AG20443 (cell line): Measurements from ENCODE around the gene SEL1L3.
A peak's percentile ranks its signal among the peaks of the same experiment; 100 is the strongest.

ENCODE experiments used
- DNase-seq: peaks from one replicate; pipeline ENCODE4 v3.0.0; 2012; ENCODE audit warnings: low spot score, mixed read lengths

Gene SEL1L3

DNA sequence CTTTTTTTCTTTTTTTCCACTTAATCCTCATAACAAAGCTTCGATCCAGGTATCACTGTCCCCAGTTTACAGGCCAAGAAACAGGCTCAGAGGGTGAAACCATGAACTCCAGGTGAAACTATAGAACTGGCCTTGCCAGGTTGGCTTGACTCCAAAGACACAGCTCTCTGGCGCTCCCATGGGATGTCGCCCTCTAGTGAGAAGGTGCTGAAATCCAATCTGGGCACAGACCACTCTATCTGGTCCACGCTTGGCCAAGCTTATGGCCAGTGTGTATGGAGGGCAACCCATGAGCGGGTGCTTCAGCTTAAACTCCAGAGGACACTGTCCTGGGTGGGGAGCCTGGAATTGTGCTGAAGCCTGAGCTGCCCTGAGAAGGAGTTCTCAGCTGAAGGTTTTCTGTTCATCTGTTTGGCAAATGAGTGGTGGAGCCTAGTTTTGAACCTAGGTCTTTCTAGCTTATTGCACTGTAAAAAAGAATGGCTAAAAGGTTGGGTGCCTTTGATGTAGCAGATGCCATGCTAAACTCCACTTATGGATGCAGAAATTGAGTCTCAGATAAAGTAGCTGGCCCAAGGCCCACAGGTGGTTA, 70.5 kb downstream of the SEL1L3 start:
- DNase-seq: no peak

DNA sequence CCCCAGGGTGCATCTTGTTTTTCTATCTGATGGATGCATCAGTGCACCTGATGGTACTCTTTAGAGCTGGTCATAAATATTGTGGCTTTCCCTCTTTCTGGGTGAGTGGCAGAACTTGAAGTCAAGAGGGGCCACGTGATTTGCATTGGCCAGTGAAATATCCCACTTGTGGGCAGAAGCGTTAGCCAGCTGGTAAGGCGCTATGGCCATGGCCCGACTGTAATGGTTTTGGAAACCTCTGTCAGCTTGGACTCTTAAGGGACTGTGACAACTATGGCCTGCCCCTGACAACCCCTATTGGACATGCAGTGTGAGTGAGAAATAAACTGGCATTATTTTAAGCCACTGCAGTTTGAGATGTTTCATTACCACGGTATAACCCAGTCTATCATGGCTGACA, 72.8 kb downstream of the SEL1L3 start:
- no peak for DNase-seq

DNA sequence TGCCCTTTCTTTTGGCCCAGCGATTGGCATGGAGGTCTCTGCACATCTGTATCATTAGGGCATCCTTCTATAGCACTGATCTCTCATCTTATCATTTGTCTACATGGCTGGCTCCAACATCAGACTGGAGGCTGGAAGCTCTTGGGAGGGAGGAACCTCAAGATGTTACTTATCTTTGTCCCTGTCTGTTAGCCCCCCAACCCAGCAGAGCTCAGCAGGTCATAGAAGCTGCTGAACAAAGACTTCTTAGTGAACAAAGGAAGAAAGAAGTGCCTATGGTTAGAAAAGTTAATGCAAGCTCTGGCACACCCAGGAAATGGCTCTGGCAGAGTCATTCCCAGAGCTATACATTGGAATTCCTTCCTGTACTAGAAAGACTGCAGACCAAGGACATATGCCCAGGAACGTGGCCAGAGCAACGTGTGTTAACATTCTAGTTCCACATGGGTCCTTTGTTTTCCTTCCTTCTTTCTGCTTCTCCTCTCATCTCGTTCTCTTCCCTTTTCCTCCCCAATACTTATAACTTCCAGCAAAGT, 74.0 kb downstream of the SEL1L3 start:
- DNase-seq: no peak

DNA sequence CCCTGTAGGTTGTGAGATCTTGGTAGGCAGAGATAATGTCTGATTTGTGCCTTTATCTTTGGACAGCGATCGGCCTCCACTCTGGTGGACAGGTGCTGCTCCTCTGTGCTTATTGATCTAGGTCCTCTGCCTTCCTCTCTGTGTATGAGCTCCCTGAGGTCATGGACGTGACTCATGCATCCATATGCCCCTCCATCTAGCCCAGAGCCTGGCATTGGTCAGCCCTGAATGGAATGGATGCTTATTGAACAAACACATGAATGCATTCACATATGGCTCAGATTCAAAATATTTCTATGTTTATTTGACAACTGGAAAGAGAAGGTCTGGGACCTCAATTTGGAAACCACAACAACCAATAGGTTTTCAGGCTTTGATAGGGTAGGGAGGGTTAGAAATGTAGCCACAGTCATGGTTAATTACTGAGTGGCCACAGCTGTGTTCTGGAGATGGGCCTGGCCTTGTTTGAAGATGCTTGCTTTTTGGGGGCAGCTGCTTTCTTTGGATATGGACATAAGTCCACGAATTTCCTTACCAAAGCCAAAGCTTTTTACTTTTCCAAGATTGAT, 76.2 kb downstream of the SEL1L3 start:
- no peak for DNase-seq

DNA sequence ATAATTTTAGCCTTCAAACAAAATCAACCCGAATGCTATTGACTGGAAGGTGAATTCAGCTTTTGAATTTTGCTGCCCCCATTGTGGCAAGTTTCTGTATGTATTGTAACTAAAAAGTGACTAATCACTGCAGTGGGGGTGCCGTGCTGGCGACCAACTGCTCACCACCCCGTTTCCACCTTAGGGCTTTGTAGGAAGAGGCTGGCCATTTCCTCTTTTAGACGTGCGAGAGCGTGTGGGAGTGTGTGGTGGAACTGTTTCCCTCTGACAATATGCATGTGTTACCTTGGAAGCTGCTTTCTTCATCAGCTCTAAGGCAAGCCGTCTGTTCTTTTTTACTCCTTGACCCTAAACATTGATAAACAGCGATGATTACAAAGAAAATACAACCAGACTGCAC, 78.8 kb downstream of the SEL1L3 start:
- DNase-seq: no peak

DNA sequence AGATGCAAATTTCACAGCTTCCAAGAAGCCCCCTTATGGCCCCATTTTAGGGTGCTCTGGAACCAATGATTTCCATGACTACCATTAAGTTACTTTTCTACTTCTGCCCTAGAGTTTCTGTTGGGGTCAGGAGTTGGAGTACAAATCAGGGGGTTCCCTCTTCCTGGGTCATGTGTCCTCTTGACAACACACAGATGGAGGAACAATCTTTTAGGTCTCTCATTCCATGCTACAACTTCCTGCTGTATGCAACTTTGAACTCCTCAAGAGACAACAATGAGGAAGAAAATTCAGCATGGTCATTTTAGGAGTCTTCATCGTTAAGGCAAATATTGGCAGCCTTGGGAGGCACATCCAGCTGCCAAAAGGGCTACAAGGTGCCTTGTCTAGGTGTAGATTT, 79.7 kb downstream of the SEL1L3 start:
- no peak for DNase-seq

DNA sequence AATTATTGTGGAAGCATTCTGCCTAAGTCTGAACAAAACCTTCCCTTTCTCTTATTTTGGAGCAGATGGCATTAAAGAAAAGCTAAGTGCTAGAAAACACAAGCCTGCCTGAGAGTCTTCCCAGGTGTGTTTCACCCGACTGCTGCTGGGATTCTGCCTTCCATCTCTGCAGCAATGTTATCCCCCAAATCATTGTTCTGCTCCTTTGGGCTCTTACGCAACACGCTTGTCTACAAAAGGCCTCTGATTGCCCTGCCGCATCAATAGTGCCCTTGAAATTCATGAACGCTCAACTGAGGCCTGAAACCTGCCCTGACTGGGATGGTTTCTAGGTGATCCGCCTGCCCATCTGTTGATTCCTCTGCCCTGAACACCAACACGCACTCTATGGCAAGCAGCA, 80.3 kb downstream of the SEL1L3 start:
- no peak for DNase-seq

DNA sequence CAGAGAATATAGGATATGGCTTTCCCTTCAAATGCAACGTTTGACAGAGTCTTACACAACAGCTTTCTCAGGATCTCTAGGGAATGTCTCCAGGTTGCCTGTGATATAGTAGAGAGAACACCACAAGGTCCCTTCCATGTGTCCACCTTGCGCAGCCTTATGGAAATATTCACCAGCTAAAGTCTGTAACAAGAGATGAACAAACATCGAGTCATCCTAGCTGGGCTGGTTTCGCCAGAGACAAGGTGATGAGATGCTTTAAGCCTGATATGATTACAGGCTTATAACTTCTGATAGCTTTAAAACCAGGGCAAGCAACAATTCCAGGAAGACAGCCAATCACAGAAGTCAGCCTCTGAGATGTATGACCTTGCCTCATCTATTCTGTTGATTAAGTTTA, 83.8 kb downstream of the SEL1L3 start:
- DNase-seq: no peak

DNA sequence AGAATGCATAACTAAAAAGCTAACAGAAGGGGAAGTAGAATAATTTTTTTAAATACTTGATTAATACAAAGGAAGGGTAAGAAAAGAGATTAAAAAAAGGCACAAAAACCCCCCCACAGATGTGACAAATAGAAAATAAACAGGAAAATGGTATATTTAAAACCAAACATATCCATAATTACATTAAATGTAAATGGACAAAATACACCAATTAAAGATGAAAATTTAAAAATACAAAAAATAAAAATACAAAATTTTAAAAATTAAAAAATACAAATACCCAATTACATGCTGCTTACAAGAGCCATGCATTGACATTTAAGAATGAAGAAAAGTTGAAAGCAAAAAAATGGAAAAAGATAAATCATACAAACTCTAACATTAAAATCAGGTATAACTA, 86.0 kb downstream of the SEL1L3 start:
- DNase-seq: no peak

DNA sequence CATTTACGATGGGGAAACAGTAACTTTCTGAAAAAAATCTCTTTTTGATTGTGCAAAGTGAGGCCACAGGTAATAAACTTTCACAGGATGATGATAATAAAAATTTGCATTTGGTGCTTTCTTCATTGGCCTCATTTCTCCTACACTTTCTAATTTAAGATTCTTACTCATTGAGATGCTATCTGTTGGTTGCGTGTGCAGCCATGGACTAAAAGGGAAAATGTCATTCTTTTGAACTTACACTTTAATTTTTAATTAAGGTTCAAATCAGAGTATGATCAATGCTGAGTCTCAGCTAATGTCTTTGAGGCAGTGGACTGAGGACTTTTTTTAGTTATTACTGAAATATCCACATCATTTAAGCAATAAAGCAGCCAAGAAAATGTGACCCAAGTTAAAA, 87.6 kb downstream of the SEL1L3 start:
- DNase-seq: peak; percentile 17

DNA sequence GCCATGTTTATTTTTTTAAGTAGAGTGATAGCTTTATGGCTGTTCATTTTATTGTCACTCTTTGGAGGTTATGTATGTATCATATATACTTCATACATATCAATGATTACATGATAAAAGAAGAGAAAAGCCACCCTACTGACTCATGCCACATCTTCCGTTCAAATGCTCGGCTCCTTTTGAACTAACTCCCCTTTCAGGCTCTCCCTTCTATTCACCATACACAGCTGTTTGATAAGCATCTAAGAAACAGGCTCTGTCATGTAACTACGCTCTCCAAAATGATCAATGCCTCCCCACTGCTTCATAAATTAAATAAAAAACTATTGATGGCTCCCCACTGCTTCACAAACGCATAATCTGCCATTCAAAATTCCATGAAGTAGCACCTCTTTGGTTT, 89.4 kb downstream of the SEL1L3 start:
- DNase-seq: no peak

DNA sequence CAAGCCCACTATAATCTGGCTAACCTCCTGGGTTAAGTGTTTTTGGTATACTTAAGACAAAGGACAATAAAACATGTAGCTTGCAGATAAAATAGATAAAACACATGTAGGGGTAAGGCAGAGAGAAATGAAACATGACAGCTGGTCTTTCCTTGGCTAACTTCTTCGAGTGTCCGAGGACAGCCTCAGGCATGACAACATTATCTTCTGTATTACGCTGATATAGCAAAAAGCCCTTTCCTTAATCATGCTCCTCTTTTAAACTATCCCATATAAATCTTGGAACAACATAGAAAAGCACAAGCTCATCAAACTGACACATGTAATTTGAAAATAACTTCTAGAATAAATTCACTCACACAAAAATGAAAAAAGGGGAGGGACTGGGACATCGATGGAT, 91.1 kb downstream of the SEL1L3 start:
- DNase-seq: no peak

DNA sequence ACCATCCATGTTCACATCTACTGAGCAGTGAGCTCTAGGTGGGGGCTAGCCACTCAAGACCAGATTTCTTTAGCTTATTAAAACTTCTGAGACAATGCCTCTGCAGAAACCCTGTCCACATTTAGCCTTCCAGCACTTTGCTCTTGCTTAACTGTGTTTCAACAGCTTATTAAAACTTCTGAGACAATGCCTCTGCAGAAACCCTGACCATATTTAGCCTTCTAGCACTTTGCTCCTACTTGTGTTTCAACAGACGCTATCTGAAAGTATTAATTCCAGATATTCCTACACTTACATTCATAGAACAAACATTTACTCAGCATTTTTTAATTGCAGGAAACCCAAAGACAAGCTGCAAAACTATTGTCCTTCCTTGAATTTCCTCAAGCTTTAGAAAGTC, 91.9 kb downstream of the SEL1L3 start:
- no peak for DNase-seq

DNA sequence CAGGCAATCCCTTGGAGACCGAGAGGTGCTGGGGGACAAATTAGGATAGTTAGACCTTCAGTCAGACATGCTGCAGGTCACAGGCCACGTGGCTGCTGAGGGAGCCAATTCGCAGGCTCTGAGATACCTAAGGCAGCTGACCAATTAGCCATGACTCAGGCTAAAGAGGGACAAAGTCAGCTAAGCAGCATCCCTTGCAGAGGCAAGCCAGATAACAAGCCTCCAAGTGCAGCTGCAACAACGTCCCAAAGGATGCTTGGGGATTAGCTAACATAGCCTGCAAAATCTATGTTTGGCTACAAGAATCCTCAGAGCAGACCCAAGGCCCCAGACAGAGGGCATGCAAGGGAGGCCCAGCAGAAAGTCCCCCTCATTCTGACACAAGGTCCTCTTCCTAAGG, 93.5 kb downstream of the SEL1L3 start:
- peak; percentile 19 for DNase-seq

DNA sequence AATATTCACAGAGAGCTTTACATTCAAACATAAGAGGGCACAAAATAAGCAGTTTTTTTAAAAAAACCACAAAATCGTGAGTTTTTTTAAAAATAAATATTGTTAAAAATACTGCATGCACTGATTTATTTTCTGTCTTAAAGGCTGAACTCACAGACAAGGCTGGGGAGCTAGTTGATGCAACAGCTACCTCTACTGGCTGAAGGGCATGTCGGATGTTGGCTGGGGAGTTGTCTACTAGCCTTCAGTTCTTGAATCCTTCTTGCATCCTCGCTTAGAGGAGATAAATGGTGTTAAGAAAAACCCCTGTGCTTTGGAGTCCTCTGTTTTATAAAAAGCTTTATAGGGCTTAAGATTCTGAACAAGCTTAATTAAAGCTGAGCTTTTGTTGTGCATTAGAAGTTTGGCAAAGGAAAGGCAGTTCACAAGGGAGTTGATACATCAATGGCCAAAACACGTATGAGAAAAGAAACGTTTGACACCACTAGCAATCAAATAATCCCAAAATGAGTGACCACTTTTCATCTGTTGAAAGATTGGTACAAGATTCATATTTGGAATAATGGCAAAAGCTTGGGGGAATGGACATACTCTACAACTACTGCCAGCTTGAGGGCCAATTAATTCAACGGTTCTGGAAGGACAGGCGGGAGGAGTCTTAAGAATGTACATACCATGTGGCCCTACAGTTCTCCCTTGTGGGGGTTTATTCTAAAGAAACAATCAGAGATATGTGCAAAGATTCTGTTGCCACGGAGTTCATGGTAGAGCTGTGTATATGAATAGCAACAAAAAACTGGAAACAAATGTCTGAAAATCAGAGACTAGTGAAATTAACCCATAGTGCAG, 94.7 kb downstream of the SEL1L3 start:
- DNase-seq: peak; percentile 83

DNA sequence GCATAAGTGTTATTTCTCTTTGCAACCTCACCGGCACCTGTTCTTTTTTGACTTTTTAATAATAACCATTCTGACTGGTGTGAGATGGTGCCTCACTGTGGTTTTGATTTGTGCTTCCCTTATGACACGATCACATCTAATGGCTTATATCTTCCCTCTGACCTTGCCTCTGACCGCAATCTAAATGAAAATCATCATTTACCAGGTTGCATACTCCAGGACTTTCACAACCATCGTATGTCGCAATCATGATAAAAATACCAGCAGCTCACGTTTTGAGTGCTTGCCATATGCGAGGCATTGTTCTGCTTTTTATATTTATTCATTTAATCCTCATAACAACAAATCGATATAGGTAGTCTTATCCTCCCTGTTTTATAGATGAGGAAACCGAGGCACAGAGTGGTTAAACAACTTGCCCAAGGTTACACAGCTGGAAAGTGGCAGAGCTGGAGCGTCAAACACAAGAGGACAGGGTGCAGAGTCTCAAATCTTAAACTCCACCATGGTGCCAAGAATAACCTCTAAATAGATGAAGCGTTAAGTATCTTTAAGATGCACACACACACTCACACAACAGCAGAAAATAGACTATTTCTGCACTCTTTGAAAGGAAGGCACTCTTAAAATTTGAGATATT, 102.2 kb downstream of the SEL1L3 start:
- DNase-seq: peak; percentile 33

DNA sequence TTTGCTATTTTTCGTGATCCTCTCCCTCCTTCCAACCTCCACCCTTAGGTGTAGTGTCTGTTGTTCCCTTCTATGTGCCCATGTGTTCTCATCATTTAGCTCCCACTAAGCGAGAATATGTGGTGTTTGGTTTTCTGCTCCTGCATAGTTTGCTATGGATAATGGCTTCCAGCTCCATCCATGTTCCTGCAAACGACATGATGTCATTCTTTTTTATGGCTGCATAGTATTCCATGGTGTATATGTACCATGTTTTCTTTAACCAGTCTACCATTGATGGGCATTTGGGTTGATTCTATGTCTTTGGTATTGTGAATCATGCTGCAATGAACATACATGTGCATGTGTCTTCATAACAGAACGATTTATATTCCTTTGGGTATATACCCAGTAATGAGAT, 102.7 kb downstream of the SEL1L3 start:
- DNase-seq: no peak

DNA sequence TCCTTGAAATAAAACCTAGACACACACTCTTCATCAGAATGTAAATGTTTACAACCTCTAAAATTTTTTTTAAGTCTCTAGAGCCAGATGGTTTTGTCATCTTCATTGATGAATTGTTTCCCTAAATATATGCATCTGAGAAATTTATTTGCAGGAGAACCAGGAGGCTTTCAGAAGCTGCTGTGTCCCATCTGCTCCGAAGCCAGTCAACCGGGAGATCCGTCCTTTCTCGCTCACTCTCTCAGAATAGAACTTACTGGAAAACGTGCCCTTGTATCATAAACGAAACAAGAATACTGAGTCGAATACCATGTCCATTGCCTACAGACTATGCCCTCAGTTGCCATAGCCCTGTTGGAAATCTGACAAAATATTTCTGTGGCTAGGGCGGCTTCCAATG, 103.7 kb downstream of the SEL1L3 start:
- DNase-seq: no peak

DNA sequence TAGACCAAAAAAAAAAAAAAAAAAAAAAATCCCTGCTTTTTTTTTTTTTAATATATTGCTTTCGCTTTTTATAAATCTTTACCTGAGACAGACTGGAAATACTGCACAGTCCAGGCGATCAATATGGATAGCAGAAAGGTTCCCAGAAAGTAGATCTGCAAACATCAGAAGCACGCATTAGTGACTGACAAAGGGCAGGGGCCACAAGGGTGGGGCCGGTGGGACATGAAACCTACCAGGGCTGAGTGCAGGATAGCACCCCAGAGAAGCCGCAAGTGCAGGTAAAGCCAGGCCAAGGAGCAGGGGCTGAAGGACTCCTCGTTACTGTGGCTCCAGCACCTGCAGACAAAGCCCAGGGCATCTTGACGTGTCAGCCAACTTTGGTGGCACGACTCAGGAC, 105.3 kb downstream of the SEL1L3 start:
- DNase-seq: no peak

DNA sequence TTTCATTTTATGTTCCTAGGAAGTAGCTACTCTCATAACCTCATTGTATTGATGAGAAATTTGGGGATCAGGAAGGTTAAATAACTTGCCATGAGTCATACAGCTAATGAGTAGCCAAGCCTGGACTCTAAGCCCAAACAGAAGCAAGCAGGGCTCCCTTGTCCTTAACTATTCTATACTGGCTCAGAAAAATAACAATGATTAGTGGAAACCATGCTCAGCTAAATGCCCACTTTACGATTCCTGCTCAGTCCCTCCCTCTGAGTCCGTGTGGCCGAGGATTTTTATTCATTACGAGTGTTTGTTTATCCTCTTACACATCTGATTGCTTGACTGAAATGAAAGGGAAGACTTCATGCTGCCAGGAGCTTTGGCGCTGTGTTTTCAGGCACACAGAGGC, 106.3 kb downstream of the SEL1L3 start:
- DNase-seq: no peak

DNA sequence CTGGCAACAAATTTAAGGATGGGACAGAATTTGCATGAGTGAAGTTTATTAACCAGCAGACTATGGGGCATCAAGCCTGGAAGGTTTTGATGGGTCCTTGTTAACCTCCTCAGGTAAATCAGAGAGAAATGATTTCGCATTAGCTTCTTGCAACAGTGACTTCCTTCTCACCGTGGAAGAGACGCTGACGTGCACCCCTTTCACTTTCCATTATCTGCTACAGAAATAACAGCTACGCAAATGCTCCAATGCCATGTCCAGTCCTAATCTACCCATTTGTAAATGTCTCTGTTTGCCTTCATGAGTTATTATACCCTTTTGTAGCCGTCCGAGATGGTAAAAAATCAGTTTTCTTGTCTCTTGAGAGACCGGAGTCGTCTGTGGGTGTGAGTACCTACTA, 106.9 kb downstream of the SEL1L3 start:
- DNase-seq: no peak

DNA sequence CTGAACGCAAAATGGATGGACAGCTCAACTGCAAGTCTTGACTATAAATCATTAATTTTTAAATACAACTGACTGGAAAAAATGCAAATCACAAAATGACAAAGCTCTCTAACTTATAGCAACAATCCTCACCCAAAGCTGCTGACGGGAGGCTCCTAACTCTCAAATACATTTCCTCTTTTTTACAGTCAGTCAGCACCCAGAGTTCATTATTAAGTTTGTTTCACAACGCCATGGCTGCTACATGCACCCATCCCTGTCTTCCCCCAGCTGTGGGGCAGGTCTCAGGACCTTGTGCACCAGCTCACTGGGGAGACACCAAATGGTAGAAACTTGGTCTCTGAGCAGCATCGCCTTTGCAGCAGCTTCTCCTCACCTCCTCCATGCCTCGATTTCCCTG, 109.5 kb downstream of the SEL1L3 start:
- no peak for DNase-seq

DNA sequence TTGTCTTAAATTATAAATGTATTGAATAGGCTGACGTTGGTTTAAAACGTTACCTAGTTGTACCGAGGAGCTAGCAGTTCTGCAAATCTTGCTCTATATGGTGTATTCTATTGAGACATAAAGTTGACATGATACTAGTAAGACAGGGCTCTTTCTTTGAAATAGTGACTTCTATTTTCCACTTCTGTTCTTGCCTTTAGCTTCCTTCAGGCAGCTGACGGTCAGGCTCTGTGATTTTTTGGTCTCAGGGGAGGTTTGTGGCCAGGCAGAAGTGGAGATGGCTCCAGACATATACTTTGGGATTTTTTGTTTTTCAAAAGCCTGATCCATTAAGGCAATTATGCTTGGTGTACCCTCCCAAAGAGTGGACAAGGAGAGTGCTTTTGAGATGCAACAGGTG, 111.9 kb downstream of the SEL1L3 start:
- DNase-seq: no peak
